IMR-90 (cell line): ENCODE data around the gene HAND1. TPM values are rescaled to one million over a fixed set of nuclear protein-coding genes. Genes with fewer than 3 reads are reported as not detected.

ENCODE experiments used
- ATAC-seq: fragments of 200-7000 bp; cut with Tn5 transposase; 2 replicates; pipeline ENCODE4 v1.9.1; 2020; ENCODE audit warnings: low read depth, mild to moderate bottlenecking, moderate library complexity
- BruUV-seq: library from RNA; stranded (reverse); fragments of 400-500 nt; replicated peaks from 2 replicates; lab custom pipeline; 2021; lab: Mats Ljungman, UMichigan
- CTCF ChIA-PET: fragments of 300-600 bp; formaldehyde crosslinking; extraction: SDS; loops from one replicate; lab custom pipeline; 2021; ENCODE audit warnings: antibody characterized with exemption; lab: Yijun Ruan, JAX
- POLR2A ChIA-PET: fragments of 300-600 bp; sonication (Branson Sonifier 250); formaldehyde crosslinking; loops from one replicate; lab custom pipeline; 2022; ENCODE audit warnings: antibody characterized with exemption; ENCODE audit not compliant: unreplicated experiment; lab: Charles Lee
- DNase-seq: peaks from one replicate; pipeline ENCODE4 v3.0.0; 2013
- H2AFZ ChIP-seq: replicated peaks from 2 replicates; pipeline ENCODE3; 2013; ENCODE audit warnings: low read length, mild to moderate bottlenecking; ENCODE audit not compliant: poor library complexity
- H2AK5ac ChIP-seq: 2 replicates; pipeline ENCODE4 v1.6.1; 2013; ENCODE audit warnings: low read depth, low read length, inconsistent platforms
- H2AK9ac ChIP-seq: replicated peaks from 2 replicates; pipeline ENCODE3; 2013; ENCODE audit warnings: mild to moderate bottlenecking, low read depth, low read length, moderate library complexity; ENCODE audit not compliant: poor library complexity
- H2BK120ac ChIP-seq: 2 replicates; pipeline ENCODE4 v1.6.1; 2013; ENCODE audit warnings: low read depth, low read length, inconsistent platforms
- H2BK15ac ChIP-seq: 3 replicates; pipeline ENCODE4 v1.6.1; 2013; ENCODE audit warnings: low read depth, low read length, inconsistent platforms
- H2BK20ac ChIP-seq: 2 replicates; pipeline ENCODE4 v1.6.1; 2013; ENCODE audit warnings: low read depth, mild to moderate bottlenecking, inconsistent platforms, low read length, moderate library complexity
- H2BK5ac ChIP-seq: 2 replicates; pipeline ENCODE4 v1.6.1; 2013; ENCODE audit warnings: mild to moderate bottlenecking, low read depth, low read length, inconsistent platforms; ENCODE audit not compliant: poor library complexity, severe bottlenecking
- H3K14ac ChIP-seq: replicated peaks from 2 replicates; pipeline ENCODE4 v1.6.1; 2013; ENCODE audit warnings: low read depth, low read length, inconsistent platforms
- H3K18ac ChIP-seq: 2 replicates; pipeline ENCODE4 v1.6.1; 2013; ENCODE audit warnings: low read depth, low read length, control low read depth
- H3K23ac ChIP-seq: 2 replicates; pipeline ENCODE4 v1.6.1; 2013; ENCODE audit warnings: low read depth, low read length, inconsistent platforms
- H3K27ac ChIP-seq: 2 replicates; pipeline ENCODE4 v1.5.1; 2013; ENCODE audit warnings: mild to moderate bottlenecking, control low read depth, low read length; ENCODE audit not compliant: insufficient read depth
- H3K27me3 ChIP-seq: 2 replicates; pipeline ENCODE4 v1.6.1; 2013; ENCODE audit warnings: low read length; ENCODE audit not compliant: control insufficient read depth, insufficient read depth
- H3K36me3 ChIP-seq: 2 replicates; pipeline ENCODE4 v1.6.1; 2013; ENCODE audit warnings: low read length, mixed read lengths; ENCODE audit not compliant: control insufficient read depth, insufficient read depth
- H3K4ac ChIP-seq: 2 replicates; pipeline ENCODE4 v1.6.1; 2013; ENCODE audit warnings: low read depth, low read length, inconsistent platforms
- H3K4me1 ChIP-seq: 2 replicates; pipeline ENCODE4 v1.6.1; 2013; ENCODE audit warnings: low read length, mixed read lengths; ENCODE audit not compliant: control insufficient read depth, insufficient read depth
- H3K4me2 ChIP-seq: 2 replicates; pipeline ENCODE4 v1.6.1; 2013; ENCODE audit warnings: low read depth, mild to moderate bottlenecking, control low read depth, low read length, moderate library complexity
- H3K4me3 ChIP-seq: 2 replicates; pipeline ENCODE4 v1.5.1; 2013; ENCODE audit warnings: low read depth, mild to moderate bottlenecking, control low read depth, low read length, moderate library complexity; ENCODE audit not compliant: insufficient read depth
- H3K56ac ChIP-seq: 2 replicates; pipeline ENCODE4 v1.6.1; 2013; ENCODE audit warnings: low read length, inconsistent platforms; ENCODE audit not compliant: insufficient read depth; ENCODE audit errors: extremely low read depth
- H3K79me1 ChIP-seq, 2 experiments: 2 replicates each; pipeline ENCODE4 v1.6.1; 2013; ENCODE audit warnings: low read length in 2 of 2, inconsistent platforms in 1 of 2, low read depth in 1 of 2
- H3K9ac ChIP-seq: 2 replicates; pipeline ENCODE4 v1.6.1; 2013; ENCODE audit warnings: low read depth, low read length, control low read depth
- H3K9me1 ChIP-seq: 2 replicates; pipeline ENCODE4 v1.6.1; 2013; ENCODE audit warnings: low read length, inconsistent platforms; ENCODE audit not compliant: insufficient read depth
- H3K9me3 ChIP-seq: 2 replicates; pipeline ENCODE4 v1.6.1; 2013; ENCODE audit warnings: low read length; ENCODE audit not compliant: control insufficient read depth, insufficient read depth
- H4K20me1 ChIP-seq: 2 replicates; pipeline ENCODE4 v1.6.1; 2013; ENCODE audit warnings: low read length, inconsistent platforms; ENCODE audit not compliant: insufficient read depth
- H4K5ac ChIP-seq: 2 replicates; pipeline ENCODE4 v1.6.1; 2013; ENCODE audit warnings: mild to moderate bottlenecking, low read depth, low read length, control low read depth
- H4K8ac ChIP-seq, 2 experiments: 2 replicates each; pipeline ENCODE4 v1.6.1; 2013; ENCODE audit warnings: low read depth in 2 of 2, low read length in 2 of 2, control low read depth in 1 of 2, inconsistent platforms in 1 of 2
- H4K91ac ChIP-seq: 2 replicates; pipeline ENCODE4 v1.6.1; 2013; ENCODE audit warnings: low read depth, low read length, inconsistent platforms; ENCODE audit not compliant: insufficient read depth
- CEBPB ChIP-seq: IDR thresholded peaks from 2 replicates; pipeline ENCODE4 v1.6.1; 2012; ENCODE audit warnings: low read depth, low read length, improper control_type of control experiment
- CHD1 ChIP-seq: IDR thresholded peaks from 2 replicates; pipeline ENCODE4 v1.6.1; 2012; ENCODE audit warnings: low read depth, low read length, improper control_type of control experiment
- MAFK ChIP-seq: IDR thresholded peaks from 2 replicates; pipeline ENCODE4 v1.6.1; 2012; ENCODE audit warnings: low read depth, low read length, improper control_type of control experiment
- MAZ ChIP-seq: IDR thresholded peaks from 2 replicates; pipeline ENCODE4 v1.6.1; 2012; ENCODE audit warnings: low read depth, mild to moderate bottlenecking, low read length, improper control_type of control experiment, moderate library complexity, borderline replicate concordance
- POLR2A ChIP-seq: IDR thresholded peaks from 2 replicates; pipeline ENCODE4 v1.6.1; 2012; ENCODE audit warnings: mild to moderate bottlenecking, low read depth, low read length
- RAD21 ChIP-seq: IDR thresholded peaks from 2 replicates; pipeline ENCODE4 v1.6.1; 2012; ENCODE audit warnings: low read length, improper control_type of control experiment
- RCOR1 ChIP-seq: IDR thresholded peaks from 2 replicates; pipeline ENCODE4 v1.6.1; 2012; ENCODE audit warnings: mild to moderate bottlenecking, low read length, improper control_type of control experiment; ENCODE audit not compliant: insufficient replicate concordance
- SMC3 ChIP-seq: fragments of 150-350 bp; IDR thresholded peaks from 2 replicates; pipeline ENCODE4 v1.6.1; 2016; ENCODE audit warnings: low read depth, mild to moderate bottlenecking, antibody characterized with exemption, low read length, moderate library complexity
- WGBS, 2 experiments: methylation state at CpG; one replicate each; pipeline versions ENCODE4 v1.1.5 to v1.1.7; 2013; ENCODE audit warnings: missing lambda C conversion rate in 2 of 2; ENCODE audit not compliant: insufficient read length in 1 of 2; ENCODE audit errors: extremely low coverage in 2 of 2; 5-methylcytosine and 5-hydroxymethylcytosine counted together
- dilution Hi-C: fragments of 300-500 bp; cut with HindIII; formaldehyde crosslinking; loops from one replicate; pipeline ENCODE4 v1.14.3; 2018; ENCODE audit warnings: low sequenced_read_pairs; ENCODE audit not compliant: unreplicated experiment
- in situ Hi-C: fragments of 300-500 bp; cut with MboI; formaldehyde crosslinking; loops from 3 replicates; pipeline ENCODE4 v1.14.3; 2019; ENCODE audit warnings: low sequenced_read_pairs, inconsistent platforms, mixed read lengths
- intact Hi-C: fragments of 100-400 bp; cut with micrococcal nuclease; formaldehyde crosslinking; loops from 2 replicates; pipeline ENCODE4 v1.10.0; 2022
- polyA plus RNA-seq, 3 experiments: library from polyadenylated mRNA; depleted of rRNA; stranded (reverse); fragments of >200 nt; gene quantifications; 2 replicates each; pipeline ENCODE4 v1.2.3, GENCODE V29; 2012; ENCODE audit warnings: low replicate concordance in 1 of 3
- total RNA-seq: library from RNA; depleted of rRNA; stranded (reverse); fragments of >200 nt; gene quantifications from 2 replicates; pipeline ENCODE4 v1.2.3, GENCODE V29; 2012
- TF ChIP-seq, protein P1 (sequence below): fragments of 150-350 bp; IDR thresholded peaks from 2 replicates; pipeline ENCODE4 v1.6.1; 2017; ENCODE audit warnings: mild to moderate bottlenecking, antibody characterized with exemption, low read length, low read depth
- TF ChIP-seq, protein P2 (sequence below): fragments of 150-350 bp; IDR thresholded peaks from 2 replicates; pipeline ENCODE4 v1.6.1; 2016; ENCODE audit warnings: low read depth, mild to moderate bottlenecking, low read length, moderate library complexity, borderline replicate concordance
- TF ChIP-seq, protein P3 (sequence below): conservative IDR thresholded peaks from 2 replicates; pipeline ENCODE4 v1.5.1; 2012; ENCODE audit warnings: mild to moderate bottlenecking, low read depth, low read length, improper control_type of control experiment

The HAND1 gene
- total and polyA plus RNA-seq, 2 of the 4 experiments (the other 2 are of a cell fraction), result not detected

DNA sequence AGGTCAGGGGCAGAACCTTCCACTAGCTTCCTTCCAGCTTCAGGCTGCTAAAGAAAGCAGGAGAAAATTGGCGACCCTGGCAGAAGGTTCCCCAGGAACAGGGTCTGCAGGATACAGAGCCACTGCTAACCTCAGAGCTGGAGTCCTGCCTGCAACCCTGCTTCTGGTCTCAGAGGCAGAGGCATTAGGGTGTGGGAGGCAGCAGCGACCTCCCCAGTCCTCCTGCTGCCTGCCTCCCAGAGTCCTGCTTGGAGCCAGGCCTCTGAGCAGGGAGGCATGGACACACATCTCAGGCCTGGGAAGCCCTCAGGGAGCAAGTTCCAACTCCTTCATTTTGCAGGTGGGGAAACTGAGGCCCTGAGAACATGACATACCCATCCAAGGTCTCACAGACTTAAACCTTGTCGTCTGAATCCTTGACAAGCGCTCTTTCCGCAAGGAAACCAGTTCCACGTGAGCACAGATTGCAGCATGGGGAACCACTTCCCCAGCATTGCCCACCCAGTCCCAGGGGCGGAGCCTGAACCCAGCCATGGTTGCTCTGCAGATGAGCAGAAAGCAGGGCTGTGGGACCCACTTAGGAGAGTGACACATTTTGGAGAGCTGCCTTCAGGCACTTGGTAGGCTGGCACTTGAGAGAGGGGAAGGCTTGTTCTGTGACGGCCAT, 28.2 kb upstream of the HAND1 start:
- no peak for DNase-seq
- Histone ChIP-seq H3K18ac (no peak overlapping the region), H3K4me1 (no peaks in the 10 kb centered on the region), H3K56ac (no peak overlapping the region), H3K79me1 (no peaks in the 10 kb centered on the region), H2BK20ac (no peak overlapping the region), H4K8ac (no peak overlapping the region), H3K4me2 (no peak overlapping the region), H3K23ac (no peak overlapping the region), H3K9me1 (no peaks in the 10 kb centered on the region), H2BK15ac (no peak overlapping the region), H2BK5ac (no peak overlapping the region), H3K14ac (no peak overlapping the region), H3K27me3 (peaks cover 54% of the 10 kb centered on the region), H3K36me3 (no peaks in the 10 kb centered on the region), H3K27ac (no peak overlapping the region), H2AK5ac (no peak overlapping the region), H2AK9ac (no peak overlapping the region), H2BK120ac (no peak overlapping the region), H4K5ac (no peak overlapping the region), H3K9ac (no peak overlapping the region), H3K4me3 (no peak overlapping the region), H4K20me1 (no peaks in the 10 kb centered on the region), H2AFZ (no peak overlapping the region), H4K91ac (no peak overlapping the region), H3K4ac (no peak overlapping the region), H3K9me3 (no peaks in the 10 kb centered on the region)
- intact Hi-C loops (no loop called here), dilution Hi-C loops (no loop called here), in situ Hi-C loops (no loop called here)
- no peak for ATAC-seq
- POLR2A ChIA-PET, result no interaction called here
- WGBS, 2 experiments, result 65% methylated on average over 4 of the region's 8 CpGs; no CpG with 5 or more reads in 1 of the 2 experiments
- CTCF ChIA-PET, result interaction anchor here (1.0 kb wide), 1 partner anchor 14 kb away, joined by 3 read pairs; no protein-coding TSS in a partner anchor
- no peak for TF ChIP-seq CEBPB
- TF ChIP-seq RCOR1, result no peak
- TF ChIP-seq, protein P1, sequence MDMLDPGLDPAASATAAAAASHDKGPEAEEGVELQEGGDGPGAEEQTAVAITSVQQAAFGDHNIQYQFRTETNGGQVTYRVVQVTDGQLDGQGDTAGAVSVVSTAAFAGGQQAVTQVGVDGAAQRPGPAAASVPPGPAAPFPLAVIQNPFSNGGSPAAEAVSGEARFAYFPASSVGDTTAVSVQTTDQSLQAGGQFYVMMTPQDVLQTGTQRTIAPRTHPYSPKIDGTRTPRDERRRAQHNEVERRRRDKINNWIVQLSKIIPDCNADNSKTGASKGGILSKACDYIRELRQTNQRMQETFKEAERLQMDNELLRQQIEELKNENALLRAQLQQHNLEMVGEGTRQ, result no peak
- no peak for TF ChIP-seq MAZ
- TF ChIP-seq, protein P2, sequence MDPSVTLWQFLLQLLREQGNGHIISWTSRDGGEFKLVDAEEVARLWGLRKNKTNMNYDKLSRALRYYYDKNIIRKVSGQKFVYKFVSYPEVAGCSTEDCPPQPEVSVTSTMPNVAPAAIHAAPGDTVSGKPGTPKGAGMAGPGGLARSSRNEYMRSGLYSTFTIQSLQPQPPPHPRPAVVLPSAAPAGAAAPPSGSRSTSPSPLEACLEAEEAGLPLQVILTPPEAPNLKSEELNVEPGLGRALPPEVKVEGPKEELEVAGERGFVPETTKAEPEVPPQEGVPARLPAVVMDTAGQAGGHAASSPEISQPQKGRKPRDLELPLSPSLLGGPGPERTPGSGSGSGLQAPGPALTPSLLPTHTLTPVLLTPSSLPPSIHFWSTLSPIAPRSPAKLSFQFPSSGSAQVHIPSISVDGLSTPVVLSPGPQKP, result no peak
- no peak for TF ChIP-seq RAD21
- no peak for TF ChIP-seq POLR2A
- TF ChIP-seq, protein P3, sequence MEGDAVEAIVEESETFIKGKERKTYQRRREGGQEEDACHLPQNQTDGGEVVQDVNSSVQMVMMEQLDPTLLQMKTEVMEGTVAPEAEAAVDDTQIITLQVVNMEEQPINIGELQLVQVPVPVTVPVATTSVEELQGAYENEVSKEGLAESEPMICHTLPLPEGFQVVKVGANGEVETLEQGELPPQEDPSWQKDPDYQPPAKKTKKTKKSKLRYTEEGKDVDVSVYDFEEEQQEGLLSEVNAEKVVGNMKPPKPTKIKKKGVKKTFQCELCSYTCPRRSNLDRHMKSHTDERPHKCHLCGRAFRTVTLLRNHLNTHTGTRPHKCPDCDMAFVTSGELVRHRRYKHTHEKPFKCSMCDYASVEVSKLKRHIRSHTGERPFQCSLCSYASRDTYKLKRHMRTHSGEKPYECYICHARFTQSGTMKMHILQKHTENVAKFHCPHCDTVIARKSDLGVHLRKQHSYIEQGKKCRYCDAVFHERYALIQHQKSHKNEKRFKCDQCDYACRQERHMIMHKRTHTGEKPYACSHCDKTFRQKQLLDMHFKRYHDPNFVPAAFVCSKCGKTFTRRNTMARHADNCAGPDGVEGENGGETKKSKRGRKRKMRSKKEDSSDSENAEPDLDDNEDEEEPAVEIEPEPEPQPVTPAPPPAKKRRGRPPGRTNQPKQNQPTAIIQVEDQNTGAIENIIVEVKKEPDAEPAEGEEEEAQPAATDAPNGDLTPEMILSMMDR, result no peak
- no peak for TF ChIP-seq CHD1
- TF ChIP-seq MAFK, result no peak
- no peak for TF ChIP-seq SMC3
- BruUV-seq, result no TSS peak
